OCI-LY3 (cell line): Measurements from ENCODE around the gene EPDR1.
A peak's percentile ranks its signal among the peaks of the same experiment; 100 is the strongest.

Source experiments
- H2AFZ ChIP-seq: fragments of 200-600, 300-600 bp; shearing (Covaris generic); 2 replicates; pipeline ENCODE4 v1.6.0; 2014; ENCODE audit warnings: antibody characterized with exemption, low read depth, low read length
- H3K27ac ChIP-seq: fragments of 200-600, 300-600 bp; sonication (generic); 2 replicates; pipeline ENCODE4 v1.5.1; 2014; ENCODE audit warnings: mild to moderate bottlenecking, low read length, moderate library complexity, mixed read lengths
- H3K27me3 ChIP-seq: fragments of 200-600, 300-600 bp; sonication (generic); 2 replicates; pipeline ENCODE4 v1.6.1; 2014; ENCODE audit warnings: low read depth, low read length, mixed read lengths
- H3K36me3 ChIP-seq: fragments of 200-600, 300-600 bp; sonication (generic); replicated peaks from 2 replicates; pipeline ENCODE3; 2014; ENCODE audit warnings: low read depth, low read length, mixed read lengths
- H3K4me1 ChIP-seq: fragments of 300-600, 200-600 bp; sonication (generic); 2 replicates; pipeline ENCODE4 v1.6.1; 2014; ENCODE audit warnings: low read length, mixed read lengths
- H3K4me2 ChIP-seq: fragments of 200-600, 300-600 bp; sonication (generic); 2 replicates; pipeline ENCODE4 v1.6.1; 2014; ENCODE audit warnings: low read length, mixed read lengths
- H3K4me3 ChIP-seq: fragments of 300-600, 200-600 bp; sonication (generic); 2 replicates; pipeline ENCODE4 v1.5.1; 2014; ENCODE audit warnings: antibody characterized with exemption, mild to moderate bottlenecking, low read length, moderate library complexity
- H3K79me2 ChIP-seq: fragments of 300-600, 200-600 bp; shearing (Covaris generic); 2 replicates; pipeline ENCODE4 v1.6.1; 2014; ENCODE audit warnings: mild to moderate bottlenecking, low read length, mixed read lengths
- H3K9ac ChIP-seq: fragments of 300-600, 200-600 bp; shearing (Covaris generic); 2 replicates; pipeline ENCODE4 v1.6.0; 2014; ENCODE audit warnings: mild to moderate bottlenecking, low read length, moderate library complexity
- H3K9me3 ChIP-seq: fragments of 200-600, 300-600 bp; shearing (Covaris generic); 2 replicates; pipeline ENCODE4 v1.6.1; 2014; ENCODE audit warnings: low read length, mixed read lengths; ENCODE audit not compliant: insufficient read depth
- H4K20me1 ChIP-seq: fragments of 200-600, 300-600 bp; sonication (generic); 2 replicates; pipeline ENCODE4 v1.6.1; 2016; ENCODE audit warnings: low read length, mixed read lengths; ENCODE audit not compliant: insufficient read depth
- CTCF ChIP-seq: fragments of 200-600, 300-600 bp; sonication (generic); IDR thresholded peaks from 2 replicates; pipeline ENCODE4 v1.5.1; 2014; ENCODE audit warnings: antibody characterized with exemption, low read length, low read depth
- EZH2phosphoT487 ChIP-seq: fragments of 200-600 bp; shearing (Covaris generic); IDR thresholded peaks from 2 replicates; pipeline ENCODE4 v1.6.1; 2018; ENCODE audit warnings: antibody characterized with exemption, mixed run types, low read depth

EPDR1 gene

GRCh38 chr7:37912756-37913155 is 7.7 kb upstream of the EPDR1 start:
- Histone ChIP-seq H3K9ac (no peak overlapping the region), H3K27ac (no peak overlapping the region), H3K36me3 (no peaks in the 10 kb centered on the region), H3K4me1 (peaks cover 5% of the 10 kb centered on the region), H3K4me2 (no peak overlapping the region), H3K4me3 (no peak overlapping the region), H3K27me3 (peaks cover 24% of the 10 kb centered on the region), H4K20me1 (no peaks in the 10 kb centered on the region), H3K9me3 (no peaks in the 10 kb centered on the region), H2AFZ (no peak overlapping the region), H3K79me2 (no peaks in the 10 kb centered on the region)
- TF ChIP-seq EZH2phosphoT487 (no peak), CTCF (no peak)

- no peak overlapping the region for H3K27ac ChIP-seq
- peaks cover 35% of the 10 kb centered on the region for H3K27me3 ChIP-seq
- H2AFZ ChIP-seq, result no peak overlapping the region
- no peaks in the 10 kb centered on the region for H4K20me1 ChIP-seq
- no peaks in the 10 kb centered on the region for H3K9me3 ChIP-seq
- no peak overlapping the region for H3K4me2 ChIP-seq
- H3K36me3 ChIP-seq, result no peaks in the 10 kb centered on the region
- H3K79me2 ChIP-seq, result no peaks in the 10 kb centered on the region
- no peak overlapping the region for H3K4me3 ChIP-seq
- TF ChIP-seq CTCF (no peak), EZH2phosphoT487 (no peak)
- H3K9ac ChIP-seq, result no peak overlapping the region
- H3K4me1 ChIP-seq, result peaks cover 5% of the 10 kb centered on the region
Observed at GRCh38 chr7:37915438-37915837, 5.0 kb upstream of the EPDR1 start.

- Histone ChIP-seq H3K27me3 (peaks cover 32% of the 10 kb centered on the region), H3K4me1 (peaks cover 5% of the 10 kb centered on the region), H2AFZ (no peak overlapping the region), H3K79me2 (no peaks in the 10 kb centered on the region), H3K9me3 (no peaks in the 10 kb centered on the region), H3K4me2 (no peak overlapping the region), H4K20me1 (no peaks in the 10 kb centered on the region), H3K9ac (no peak overlapping the region), H3K27ac (no peak overlapping the region), H3K36me3 (no peaks in the 10 kb centered on the region), H3K4me3 (no peak overlapping the region)
- TF ChIP-seq CTCF, result no peak
- TF ChIP-seq EZH2phosphoT487, result no peak
Observed at GRCh38 chr7:37916017-37916672, 4.3 kb upstream of the EPDR1 start.

DNA sequence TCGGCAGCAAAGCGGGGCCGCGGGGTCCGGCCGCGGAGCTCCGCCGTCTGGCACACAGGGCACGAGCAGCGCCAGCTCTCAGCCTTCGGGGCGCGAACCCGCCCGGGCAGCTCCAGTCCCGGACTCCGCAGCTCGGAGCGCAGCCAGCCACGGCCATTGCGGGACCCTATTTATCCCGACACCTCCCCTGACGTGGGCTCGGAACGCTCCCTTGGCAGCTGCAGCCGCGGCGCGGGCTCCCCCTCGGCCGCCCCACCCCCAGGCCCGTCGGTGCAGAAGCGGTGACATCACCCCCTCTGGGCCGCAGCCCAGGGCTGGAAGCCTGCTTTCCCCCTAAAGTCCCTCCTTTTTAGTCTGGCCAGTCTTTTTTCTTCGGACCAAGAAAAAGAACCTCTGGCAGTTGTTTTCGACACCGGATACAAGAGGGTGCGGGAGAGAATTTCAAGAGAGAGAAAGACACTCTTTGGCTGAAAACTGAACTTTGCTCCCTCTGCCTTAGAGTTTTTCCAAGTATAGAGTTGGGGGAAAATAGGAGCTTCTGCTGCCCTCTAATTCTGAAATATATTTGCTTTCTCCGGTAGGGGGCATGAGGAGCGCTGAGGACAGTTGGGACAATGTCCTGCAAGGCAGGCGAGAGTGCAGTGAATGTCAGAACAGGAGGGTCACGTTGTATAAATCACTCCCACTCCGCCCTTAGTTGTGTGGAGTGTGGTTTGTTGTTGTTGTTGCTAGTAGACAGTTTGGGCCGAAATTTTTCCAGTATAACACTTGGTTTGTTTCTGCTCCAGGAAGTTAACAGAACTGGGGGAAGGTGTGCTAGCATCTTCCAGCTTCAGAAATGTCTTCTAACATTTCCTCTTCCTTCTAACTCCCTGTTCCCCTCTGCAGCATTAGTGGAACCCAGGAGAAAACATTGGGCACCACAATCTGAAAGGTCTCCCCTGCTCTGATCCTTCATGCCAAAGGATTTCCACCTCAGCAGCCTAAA is 3.5 kb upstream of the EPDR1 start, which contains the start of gene SFRP4:
SFRP4 (minus strand) TSS at position 145 of the 988 bp plus-strand sequence. CDS start 280 bp downstream, outside the sequence.
- Histone ChIP-seq H3K79me2 (no peaks in the 10 kb centered on the region), H4K20me1 (no peaks in the 10 kb centered on the region), H2AFZ (no peak within 1 kb of the TSS), H3K27ac (no peak within 1 kb of the TSS), H3K27me3 (peaks cover 32% of the 10 kb centered on the region), H3K4me3 (no peak within 1 kb of the TSS), H3K4me1 (peaks cover 5% of the 10 kb centered on the region), H3K9ac (no peak within 1 kb of the TSS), H3K36me3 (no peaks in the 10 kb centered on the region), H3K4me2 (no peak within 1 kb of the TSS), H3K9me3 (no peaks in the 10 kb centered on the region)
- no peak for TF ChIP-seq EZH2phosphoT487
- peak; percentile 52 for TF ChIP-seq CTCF
